Activated effector memory CD4-positive, alpha-beta T cell treated with anti-CD3 and anti-CD28 coated beads, Interleukin-2, amount 50 U/mL, for 16 hours (primary cell): ENCODE measurements around the gene HECTD2.
"Not testable (repeated sequence)": the region's sequence is repeated elsewhere in the genome, so short reads cannot be mapped to it uniquely, and the experiment has no call there.

Source experiments
- DNase-seq: peaks from one replicate; pipeline ENCODE4 v3.0.0-alpha.2; 2020

The HECTD2 gene, protein sequence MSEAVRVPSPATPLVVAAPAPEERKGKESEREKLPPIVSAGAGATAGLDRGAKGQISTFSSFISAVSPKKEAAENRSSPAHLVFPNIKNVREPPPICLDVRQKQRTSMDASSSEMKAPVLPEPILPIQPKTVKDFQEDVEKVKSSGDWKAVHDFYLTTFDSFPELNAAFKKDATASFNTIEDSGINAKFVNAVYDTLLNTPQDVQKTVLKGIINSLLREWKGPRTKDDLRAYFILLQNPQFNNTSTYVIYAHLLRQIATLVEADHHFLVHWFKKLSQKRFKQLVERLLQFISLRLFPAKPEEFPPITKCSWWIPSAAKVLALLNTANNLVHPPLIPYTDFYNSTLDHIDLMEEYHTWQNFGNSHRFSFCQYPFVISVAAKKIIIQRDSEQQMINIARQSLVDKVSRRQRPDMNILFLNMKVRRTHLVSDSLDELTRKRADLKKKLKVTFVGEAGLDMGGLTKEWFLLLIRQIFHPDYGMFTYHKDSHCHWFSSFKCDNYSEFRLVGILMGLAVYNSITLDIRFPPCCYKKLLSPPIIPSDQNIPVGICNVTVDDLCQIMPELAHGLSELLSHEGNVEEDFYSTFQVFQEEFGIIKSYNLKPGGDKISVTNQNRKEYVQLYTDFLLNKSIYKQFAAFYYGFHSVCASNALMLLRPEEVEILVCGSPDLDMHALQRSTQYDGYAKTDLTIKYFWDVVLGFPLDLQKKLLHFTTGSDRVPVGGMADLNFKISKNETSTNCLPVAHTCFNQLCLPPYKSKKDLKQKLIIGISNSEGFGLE

DNA sequence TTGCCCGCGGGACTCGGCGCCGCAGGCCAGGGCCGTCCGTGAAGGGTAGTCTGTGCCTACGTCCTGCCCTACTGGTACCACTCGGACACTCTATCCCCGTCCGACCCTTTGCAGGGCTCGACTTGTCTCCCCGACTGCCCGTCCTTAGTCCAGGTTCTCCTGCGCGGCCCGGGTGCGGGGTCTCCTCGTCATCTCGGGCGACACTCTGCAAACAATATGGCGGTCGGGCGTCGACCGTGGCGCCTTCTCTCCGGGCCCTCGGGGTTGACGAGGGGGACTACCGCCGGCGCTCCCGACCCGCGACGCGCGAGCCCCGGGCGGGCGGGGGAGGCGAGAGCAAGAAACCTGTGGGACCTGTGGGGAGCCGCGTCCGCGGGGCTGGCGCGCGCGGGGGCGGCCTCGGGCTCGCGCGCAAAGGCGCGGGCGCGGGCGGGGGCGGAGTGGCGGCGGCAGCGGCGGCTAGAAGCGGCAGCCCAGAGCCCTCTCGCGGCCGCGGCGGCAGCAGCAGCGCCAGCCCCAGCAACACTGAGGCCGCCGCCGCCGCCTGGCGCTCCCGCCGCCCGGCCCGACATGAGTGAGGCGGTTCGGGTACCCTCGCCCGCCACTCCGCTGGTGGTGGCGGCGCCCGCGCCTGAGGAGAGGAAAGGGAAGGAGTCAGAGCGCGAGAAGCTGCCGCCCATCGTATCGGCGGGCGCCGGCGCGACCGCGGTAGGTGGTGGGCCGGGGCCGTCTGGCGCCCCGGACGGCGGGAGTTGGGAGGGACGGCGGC is at the start of gene HECTD2:
TSS of gene HECTD2 (plus strand) at position 476 of the 769 bp plus-strand sequence. CDS start at position 571, 95 bp downstream.
- DNase-seq = peak; percentile 94

DNA sequence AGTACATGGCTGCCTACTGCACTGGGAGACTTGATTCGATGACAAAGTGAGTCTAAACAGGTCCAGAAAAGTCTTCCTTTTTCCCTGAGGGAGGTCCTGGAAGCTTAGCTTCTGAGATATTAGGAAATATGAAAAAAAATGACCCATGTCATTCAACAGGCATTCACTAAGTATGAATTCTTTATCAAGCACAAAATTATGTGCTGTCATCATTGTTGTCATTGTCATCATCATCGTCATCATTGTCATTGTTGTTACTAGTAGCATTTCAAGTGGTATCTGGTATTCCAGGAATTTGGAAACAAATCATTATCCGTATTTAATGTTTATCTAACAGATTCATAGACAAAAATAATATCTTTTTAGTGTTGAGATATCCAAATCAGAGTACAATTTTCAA is 49.7 kb upstream of the HECTD2 start:
- no peak for DNase-seq

DNA sequence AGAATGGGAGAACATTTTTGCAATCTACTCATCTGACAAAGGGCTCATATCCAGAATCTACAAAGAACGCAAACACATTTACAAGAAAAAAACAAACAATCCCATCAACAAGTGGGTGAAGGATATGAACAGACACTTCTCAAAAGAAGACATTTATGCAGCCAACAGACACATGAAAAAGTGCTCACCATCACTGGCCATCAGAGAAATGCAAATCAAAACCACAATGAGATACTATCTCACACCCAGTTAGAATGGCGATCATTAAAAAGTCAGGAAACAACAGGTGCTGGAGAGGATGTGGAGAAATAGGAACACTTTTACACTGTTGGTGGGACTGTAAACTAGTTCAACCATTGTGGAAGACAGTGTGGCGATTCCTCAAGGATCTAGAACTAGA is 44.6 kb upstream of the HECTD2 start:
- not testable (repeated sequence) for DNase-seq

DNA sequence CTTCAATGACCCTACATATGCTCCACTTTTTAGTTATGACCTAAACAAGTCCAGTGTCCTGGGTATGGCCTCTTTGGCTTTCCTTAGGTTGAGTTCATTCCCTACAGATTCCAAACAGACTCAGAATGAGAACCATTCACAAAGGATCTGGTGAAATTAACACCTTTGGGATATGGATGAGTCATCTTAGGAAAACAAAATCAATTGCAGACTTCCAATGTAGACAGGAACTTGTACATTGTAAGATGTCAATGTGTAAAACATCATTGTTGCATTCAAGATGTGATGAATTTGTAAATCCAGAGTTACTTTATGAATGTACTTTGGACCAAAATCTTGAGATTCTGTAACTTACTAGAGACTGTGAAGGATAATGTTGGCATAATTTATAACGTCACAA is 43.4 kb upstream of the HECTD2 start:
- DNase-seq = no peak

DNA sequence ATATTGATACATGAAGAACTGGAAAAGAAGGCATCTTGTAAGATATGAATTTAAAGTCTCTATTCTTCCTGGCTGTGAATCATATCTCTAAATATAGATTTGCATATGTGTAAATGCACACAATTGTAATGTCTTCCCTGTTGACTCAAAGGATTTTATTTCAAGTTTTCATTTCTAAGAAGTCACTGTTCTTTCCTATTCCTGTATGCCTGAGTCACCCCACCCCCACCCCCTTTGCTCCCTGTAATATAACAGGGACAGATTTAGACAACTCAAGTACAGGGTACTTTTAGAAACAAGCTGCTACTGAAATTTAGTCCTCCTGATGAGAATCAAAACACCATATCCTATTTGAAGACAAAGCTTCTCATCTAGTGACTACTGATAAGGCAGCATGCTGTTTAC is 43.0 kb upstream of the HECTD2 start:
- no peak for DNase-seq

- no peak for DNase-seq
These were observed 42.6 kb upstream of the HECTD2 start for GRCh38 chr10:91367558-91367957.

- DNase-seq = not testable (repeated sequence)
These were observed 40.1 kb upstream of the HECTD2 start for GRCh38 chr10:91369978-91370589.

DNA sequence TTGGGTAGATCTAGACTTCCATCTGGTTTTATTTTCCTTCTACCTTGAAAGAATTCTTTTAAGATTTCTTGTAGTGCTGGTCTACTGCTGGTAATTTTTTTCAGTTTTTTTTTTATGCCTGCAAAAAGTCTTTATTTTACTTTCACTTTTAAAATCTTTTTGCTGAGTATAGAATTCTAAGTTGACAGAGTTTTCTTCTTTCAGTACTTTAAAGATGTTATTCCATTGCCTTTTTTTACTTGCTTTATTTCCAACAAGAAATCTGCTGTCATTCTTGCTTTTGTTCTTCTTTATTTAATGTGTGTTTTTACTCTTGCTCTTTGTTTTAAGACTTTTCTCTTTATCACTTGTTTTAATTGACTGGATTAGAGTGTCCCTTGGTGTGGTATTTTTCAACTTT is 36.1 kb upstream of the HECTD2 start:
- DNase-seq = no peak

- DNase-seq = no peak
These were observed 32.1 kb upstream of the HECTD2 start for GRCh38 chr10:91378061-91378460.

GRCh38 chr10:91380873-91381256 is 29.3 kb upstream of the HECTD2 start:
- DNase-seq = no peak

GRCh38 chr10:91381257-91381891 is 28.8 kb upstream of the HECTD2 start:
- DNase-seq = no peak

- no peak for DNase-seq
These were observed 24.6 kb upstream of the HECTD2 start for GRCh38 chr10:91385306-91386085.

- DNase-seq = no peak
These were observed 20.3 kb upstream of the HECTD2 start for GRCh38 chr10:91389636-91390512.

DNA sequence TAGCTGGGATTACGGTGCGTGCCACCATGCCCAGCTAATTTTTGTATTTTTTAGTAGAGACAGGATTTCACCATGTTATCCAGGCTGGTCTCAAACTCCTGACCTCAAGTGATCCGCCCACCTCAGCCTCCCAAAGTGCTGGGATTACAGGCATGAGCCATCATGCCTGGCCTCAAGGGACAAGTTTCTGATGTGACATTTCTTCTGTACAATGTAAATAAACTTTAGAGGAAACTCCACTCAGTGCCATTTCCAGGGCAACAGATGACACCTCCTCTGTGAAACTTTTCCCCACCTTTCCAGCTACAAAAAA is 19.7 kb upstream of the HECTD2 start:
- not testable (repeated sequence) for DNase-seq

DNA sequence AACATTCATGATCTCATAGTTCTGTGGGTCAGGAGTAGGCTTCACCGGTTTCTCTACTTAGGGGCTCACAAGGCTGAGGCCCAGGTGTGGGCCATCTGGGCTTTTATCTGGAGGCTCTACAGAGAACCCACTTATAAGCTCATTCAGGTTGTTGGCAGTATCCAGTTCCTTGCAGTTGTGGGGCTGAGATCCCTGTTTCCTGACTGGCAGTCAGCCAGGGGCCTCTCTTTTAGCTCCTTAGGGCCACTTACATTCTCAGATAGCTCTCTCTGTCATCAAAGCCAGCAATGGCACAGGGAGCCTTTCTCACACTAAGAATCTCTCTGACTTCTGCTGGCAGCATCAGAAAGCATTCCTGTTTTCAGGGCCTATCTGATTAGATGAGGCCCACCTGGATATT is 18.2 kb upstream of the HECTD2 start:
- DNase-seq = no peak

- DNase-seq = no peak
These were observed 3.8 kb upstream of the HECTD2 start for GRCh38 chr10:91406322-91406721.

DNA sequence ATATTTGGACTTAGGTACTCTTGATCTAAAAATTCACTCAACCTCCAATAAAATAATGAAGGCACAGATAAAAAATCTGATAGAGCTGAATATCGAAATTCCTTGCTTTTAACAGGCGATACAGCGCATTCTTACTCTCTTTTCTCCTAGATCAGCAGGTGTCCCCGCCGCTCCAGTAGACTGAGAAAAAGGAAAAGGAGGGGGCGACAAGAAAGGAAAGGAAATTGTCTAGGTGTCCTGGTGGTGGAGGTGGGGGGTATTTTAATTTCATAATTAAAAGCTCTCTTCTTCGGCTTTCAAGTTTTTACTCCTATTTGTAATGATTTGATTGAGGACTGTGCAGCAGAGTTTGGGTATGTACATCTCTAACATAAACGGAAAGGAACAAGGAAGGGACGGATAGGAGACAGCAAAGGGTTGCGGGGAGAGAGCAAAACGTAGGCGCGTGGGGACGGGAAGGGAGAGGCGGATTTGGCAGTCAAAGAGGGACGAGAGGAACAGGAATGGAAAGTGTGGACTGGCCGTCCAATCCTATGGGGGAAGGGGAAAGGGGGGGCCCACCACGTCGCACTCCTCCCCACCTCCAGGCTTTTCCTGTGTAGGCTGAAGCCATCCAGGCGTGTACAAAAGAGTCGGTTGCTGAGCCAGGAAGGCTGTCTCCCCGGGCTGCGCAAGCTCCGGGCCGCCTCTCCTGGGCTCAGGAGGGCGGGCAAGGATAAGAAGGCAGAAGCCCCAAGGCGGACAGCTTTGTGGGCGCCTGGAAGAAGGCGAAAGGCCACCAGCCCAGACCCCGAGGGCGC is 875 bp upstream of the HECTD2 start:
- DNase-seq = peak; percentile 74

GRCh38 chr10:91410638-91411371 is 661 bp downstream of the HECTD2 start:
- no peak for DNase-seq

DNA sequence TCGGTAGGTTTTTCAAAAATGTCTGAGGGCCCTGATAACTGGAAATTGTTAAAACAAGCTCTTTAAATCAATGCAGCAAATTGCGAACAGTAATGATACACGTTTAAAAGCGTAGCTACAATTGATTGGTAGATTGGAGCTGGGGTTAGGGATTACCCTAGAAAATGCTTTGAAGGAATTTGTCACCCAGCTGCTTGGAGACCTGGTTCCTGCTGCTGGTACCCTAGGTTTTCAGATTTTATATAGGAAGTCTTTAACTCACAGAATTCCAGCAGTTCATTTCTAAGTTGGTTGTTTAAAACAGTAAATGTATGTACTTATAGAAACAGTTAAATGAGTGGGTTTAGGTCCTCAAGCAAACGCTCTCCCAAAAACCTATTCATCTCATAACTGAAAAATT is 1.5 kb downstream of the HECTD2 start:
- no peak for DNase-seq
